Astrocyte of the cerebellum (primary cell): ENCODE results near the gene KCNG4.

Experiments
- DNase-seq: peaks from one replicate; pipeline ENCODE4 v3.0.0-alpha.2; 2011; ENCODE audit warnings: low read depth
- H3K4me3 ChIP-seq: 2 replicates; pipeline ENCODE4 v1.5.1; 2011; ENCODE audit warnings: mild to moderate bottlenecking, low read depth, low read length, moderate library complexity
- in situ Hi-C: cut with HindIII; loops from 2 replicates; pipeline ENCODE4 v1.10.0; 2017; ENCODE audit warnings: low sequenced_read_pairs
- TF ChIP-seq, protein P1 (sequence below): IDR thresholded peaks from 2 replicates; pipeline ENCODE4 v1.5.1; 2012; ENCODE audit warnings: low read length, low read depth, moderate library complexity, mild to moderate bottlenecking; ENCODE audit errors: missing control alignments

The KCNG4 gene

DNA sequence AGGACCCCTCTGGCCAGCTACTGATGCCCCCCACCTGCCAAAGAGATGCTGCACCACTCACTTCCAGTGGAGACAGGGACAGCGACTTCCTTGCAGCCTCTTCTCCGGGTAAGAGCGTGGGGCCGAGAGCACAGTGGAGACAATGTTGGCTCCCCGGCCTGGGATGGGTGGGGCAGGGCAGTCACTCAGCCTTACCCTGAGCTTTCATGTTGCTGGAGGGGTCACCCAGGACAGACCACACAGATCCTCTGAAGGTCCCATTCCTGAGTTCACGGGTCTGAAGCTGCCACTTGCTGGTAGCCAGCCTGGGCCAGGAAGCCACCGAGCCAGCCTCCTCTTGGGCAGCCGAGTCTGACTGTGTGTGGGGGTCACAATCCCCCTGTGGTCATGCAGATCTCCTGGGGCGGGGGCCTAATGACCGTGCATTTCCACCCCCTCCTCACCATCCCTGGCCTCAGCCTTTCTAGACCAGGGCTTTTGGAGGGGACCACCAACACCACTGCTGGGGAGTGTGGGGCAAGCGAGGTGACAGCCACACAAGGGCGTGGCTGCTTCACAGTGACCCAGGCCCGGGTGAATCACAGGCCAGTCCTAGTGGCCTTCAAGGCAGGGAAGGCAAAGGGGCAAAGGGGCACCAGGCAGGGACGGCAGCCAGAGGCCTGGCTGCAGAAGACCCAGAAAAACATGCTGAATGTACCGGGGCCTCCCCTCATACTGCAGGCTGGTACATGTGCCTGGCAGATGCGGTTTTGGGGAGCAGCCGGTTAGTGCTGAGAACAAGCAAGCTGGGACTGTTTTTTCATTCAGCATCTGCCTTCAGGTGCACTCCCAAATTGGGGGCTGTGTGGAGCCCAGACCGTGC lies 63.4 kb downstream of the KCNG4 start:
- in situ Hi-C loops = no loop called here
- H3K4me3 ChIP-seq = no peak overlapping the region
- no peak for DNase-seq
- TF ChIP-seq, protein P1, sequence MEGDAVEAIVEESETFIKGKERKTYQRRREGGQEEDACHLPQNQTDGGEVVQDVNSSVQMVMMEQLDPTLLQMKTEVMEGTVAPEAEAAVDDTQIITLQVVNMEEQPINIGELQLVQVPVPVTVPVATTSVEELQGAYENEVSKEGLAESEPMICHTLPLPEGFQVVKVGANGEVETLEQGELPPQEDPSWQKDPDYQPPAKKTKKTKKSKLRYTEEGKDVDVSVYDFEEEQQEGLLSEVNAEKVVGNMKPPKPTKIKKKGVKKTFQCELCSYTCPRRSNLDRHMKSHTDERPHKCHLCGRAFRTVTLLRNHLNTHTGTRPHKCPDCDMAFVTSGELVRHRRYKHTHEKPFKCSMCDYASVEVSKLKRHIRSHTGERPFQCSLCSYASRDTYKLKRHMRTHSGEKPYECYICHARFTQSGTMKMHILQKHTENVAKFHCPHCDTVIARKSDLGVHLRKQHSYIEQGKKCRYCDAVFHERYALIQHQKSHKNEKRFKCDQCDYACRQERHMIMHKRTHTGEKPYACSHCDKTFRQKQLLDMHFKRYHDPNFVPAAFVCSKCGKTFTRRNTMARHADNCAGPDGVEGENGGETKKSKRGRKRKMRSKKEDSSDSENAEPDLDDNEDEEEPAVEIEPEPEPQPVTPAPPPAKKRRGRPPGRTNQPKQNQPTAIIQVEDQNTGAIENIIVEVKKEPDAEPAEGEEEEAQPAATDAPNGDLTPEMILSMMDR = no peak

DNA sequence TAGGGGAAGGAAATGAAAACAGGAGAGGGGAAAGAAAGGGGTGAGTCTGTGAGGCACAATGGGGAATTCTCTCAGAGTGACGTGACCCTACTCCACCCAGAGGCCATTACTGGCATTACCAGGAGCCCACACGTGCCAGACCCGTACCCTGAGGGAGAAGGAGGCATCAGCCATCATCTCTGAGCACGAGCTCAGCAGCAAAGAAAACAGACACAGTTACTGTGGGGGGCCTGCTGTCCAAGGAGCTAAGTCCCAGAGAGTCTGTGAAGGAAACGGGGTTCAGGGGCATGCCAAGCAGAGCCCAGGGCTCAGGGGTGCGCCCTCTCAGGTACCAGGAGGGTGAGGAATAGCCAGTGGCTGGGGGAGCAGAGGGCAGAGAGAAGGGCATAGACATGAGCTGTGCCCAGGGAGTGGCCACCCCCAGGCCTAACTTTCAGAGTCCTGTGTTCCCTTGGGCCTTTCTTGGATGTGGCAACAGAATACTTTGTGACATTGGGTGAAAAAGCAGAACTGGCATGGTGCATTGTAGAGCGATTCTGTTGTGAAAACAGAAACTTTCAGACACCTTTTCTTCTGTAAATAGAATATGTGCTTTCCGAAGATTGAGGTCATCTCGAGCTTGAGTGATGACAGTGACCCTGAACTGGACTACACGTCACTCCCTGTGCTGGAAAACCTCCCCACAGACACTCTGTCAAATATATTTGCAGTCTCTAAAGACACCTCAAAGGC lies 64.3 kb downstream of the KCNG4 start:
- no peak overlapping the region for H3K4me3 ChIP-seq
- in situ Hi-C loops = no loop called here
- TF ChIP-seq, protein P1 = peak; percentile 66
- DNase-seq = no peak

DNA sequence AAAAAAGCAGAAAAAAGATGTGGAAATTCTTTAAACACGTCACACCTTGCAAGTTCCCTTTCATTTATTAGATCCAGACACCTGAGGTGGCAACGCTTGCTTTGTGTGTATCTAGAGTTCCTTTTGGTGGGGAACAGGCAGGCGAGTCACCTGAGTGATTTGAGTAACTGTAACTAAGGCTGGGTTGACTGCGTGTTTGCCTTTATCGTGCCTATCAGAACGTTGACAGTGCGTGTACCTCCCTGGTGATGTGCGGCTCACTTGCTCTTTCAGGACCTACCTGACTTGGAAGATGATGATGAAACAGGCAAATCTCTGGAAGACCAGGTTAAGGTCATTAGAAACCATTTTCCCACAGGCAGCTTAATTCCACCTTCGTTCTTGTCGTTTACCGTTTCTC lies 65.4 kb downstream of the KCNG4 start:
- TF ChIP-seq, protein P1 = no peak
- no peak overlapping the region for H3K4me3 ChIP-seq
- in situ Hi-C loops = no loop called here
- no peak for DNase-seq

DNA sequence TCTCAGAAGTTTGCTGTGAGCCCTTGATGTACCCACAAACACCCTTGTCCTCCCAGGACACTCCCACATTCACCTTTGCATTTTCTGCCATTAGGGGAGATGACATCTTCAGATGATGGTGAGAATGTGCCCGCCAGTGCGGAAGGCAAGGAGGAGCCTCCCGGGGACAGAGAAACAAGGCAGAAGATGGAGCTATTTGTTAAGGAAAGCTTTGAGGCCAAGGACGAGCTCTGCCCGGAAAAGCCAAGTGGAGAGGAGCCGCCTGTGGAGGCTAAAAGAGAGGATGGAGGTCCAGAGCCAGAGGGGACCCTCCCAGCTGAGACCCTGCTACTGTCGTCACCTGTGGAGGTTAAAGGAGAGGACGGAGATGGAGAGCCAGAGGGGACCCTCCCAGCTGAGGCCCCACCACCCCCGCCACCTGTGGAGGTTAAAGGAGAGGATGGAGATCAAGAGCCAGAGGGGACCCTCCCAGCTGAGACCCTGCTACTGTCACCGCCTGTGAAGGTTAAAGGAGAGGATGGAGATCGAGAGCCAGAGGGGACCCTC lies 70.0 kb downstream of the KCNG4 start:
- H3K4me3 ChIP-seq = no peak overlapping the region
- TF ChIP-seq, protein P1 = no peak
- DNase-seq = no peak
- in situ Hi-C loops = no loop called here
